HepG2 (cell line): ENCODE measurements around the gene CDC42SE2. TPM values are rescaled to one million over a fixed set of nuclear protein-coding genes. Genes with fewer than 3 reads are reported as not detected.

ENCODE experiments used
- MTA3 ChIP-seq: sonication (generic); formaldehyde crosslinking; IDR thresholded peaks from 2 replicates; pipeline ENCODE4 v1.4.0; 2020; ENCODE audit warnings: missing genetic modification reagents
- NCOA2 ChIP-seq: sonication (generic); formaldehyde crosslinking; IDR thresholded peaks from 2 replicates; pipeline ENCODE4 v1.8.0; 2022; ENCODE audit warnings: inconsistent platforms
- RAD21 ChIP-seq: fragments of 450-650 bp; formaldehyde crosslinking; IDR thresholded peaks from 2 replicates; pipeline ENCODE4 v1.5.0; 2020; ENCODE audit warnings: mild to moderate bottlenecking
- RXRB ChIP-seq: IDR thresholded peaks from 2 replicates; pipeline ENCODE4 v1.6.1; 2016; ENCODE audit warnings: borderline replicate concordance, missing genetic modification reagents, missing compliant biosample characterization
- SNAPC2 ChIP-seq: sonication (generic); formaldehyde crosslinking; IDR thresholded peaks from 2 replicates; pipeline ENCODE4 v1.8.1; 2022; ENCODE audit warnings: mild to moderate bottlenecking, missing genetic modification reagents
- SRSF4 ChIP-seq: fragments of 200-400 bp; formaldehyde crosslinking; IDR thresholded peaks from one replicate; pipeline ENCODE4 v1.6.1; 2018; ENCODE audit warnings: mild to moderate bottlenecking, low read depth, low read length, moderate library complexity; ENCODE audit not compliant: poor library complexity, severe bottlenecking
- TEAD3 ChIP-seq: optimal IDR thresholded peaks from 2 replicates; pipeline ENCODE3; 2016; ENCODE audit warnings: borderline replicate concordance
- ZFP62 ChIP-seq: sonication (generic); formaldehyde crosslinking; IDR thresholded peaks from 2 replicates; pipeline ENCODE4 v1.4.0; 2020; ENCODE audit warnings: missing genetic modification reagents
- ZNF460 ChIP-seq: sonication (generic); formaldehyde crosslinking; IDR thresholded peaks from 2 replicates; pipeline ENCODE4 v1.5.1; 2020; ENCODE audit warnings: missing genetic modification reagents, mild to moderate bottlenecking, borderline replicate concordance
- ZNF644 ChIP-seq: IDR thresholded peaks from 2 replicates; pipeline ENCODE4 v1.6.1; 2016; ENCODE audit warnings: low read depth
- polyA plus RNA-seq, 8 experiments: library from polyadenylated mRNA; depleted of rRNA in 3 of 8; stranded (reverse) in 7 of 8; unstranded in 1 of 8; fragments of >200 nt; fragmentation: Illumina TruSeq in 4 of 8; extraction: Trizol in 4 of 8; gene quantifications; 2 replicates each; pipeline versions ENCODE4 v1.2.1 to v1.2.3, GENCODE V29; 2011 to 2016; ENCODE audit warnings: low read depth in 4 of 8, missing spikeins in 1 of 8, mixed read lengths in 1 of 8; ENCODE audit not compliant: insufficient read depth in 1 of 8
- total RNA-seq, 5 experiments: library from RNA; depleted of rRNA; stranded (reverse); fragments of >200 nt; fragmentation: Illumina TruSeq; extraction: Trizol; gene quantifications; 2 replicates each; pipeline ENCODE4 v1.2.3, GENCODE V29; 2016; ENCODE audit warnings: low read depth in 1 of 5
- TF ChIP-seq, protein P1 (sequence below): sonication (generic); formaldehyde crosslinking; IDR thresholded peaks from 2 replicates; pipeline ENCODE4 v1.4.0; 2020; ENCODE audit warnings: missing genetic modification reagents, borderline replicate concordance
- TF ChIP-seq, protein P2 (sequence below): sonication (generic); formaldehyde crosslinking; IDR thresholded peaks from 2 replicates; pipeline ENCODE4 v1.5.1; 2020; ENCODE audit warnings: mild to moderate bottlenecking, moderate library complexity, missing genetic modification reagents
- TF ChIP-seq, protein P3 (sequence below): sonication (generic); formaldehyde crosslinking; IDR thresholded peaks from 2 replicates; pipeline ENCODE4 v1.8.0; 2022; ENCODE audit warnings: mild to moderate bottlenecking, missing genetic modification reagents; ENCODE audit not compliant: insufficient replicate concordance
- TF ChIP-seq, protein P4 (sequence below): sonication (generic); formaldehyde crosslinking; IDR thresholded peaks from 2 replicates; pipeline ENCODE4 v1.5.0; 2020; ENCODE audit warnings: mild to moderate bottlenecking, missing genetic modification reagents, borderline replicate concordance
- TF ChIP-seq, protein P5 (sequence below): sonication (generic); formaldehyde crosslinking; IDR thresholded peaks from 2 replicates; pipeline ENCODE4 v1.5.0; 2020; ENCODE audit warnings: mild to moderate bottlenecking, missing genetic modification reagents

The CDC42SE2 gene
- total and polyA plus RNA-seq, 2 of the 13 experiments (the other 11 are each of a cell fraction or from before 2014, with no cell fraction given): 19.6 to 25.0 TPM

DNA sequence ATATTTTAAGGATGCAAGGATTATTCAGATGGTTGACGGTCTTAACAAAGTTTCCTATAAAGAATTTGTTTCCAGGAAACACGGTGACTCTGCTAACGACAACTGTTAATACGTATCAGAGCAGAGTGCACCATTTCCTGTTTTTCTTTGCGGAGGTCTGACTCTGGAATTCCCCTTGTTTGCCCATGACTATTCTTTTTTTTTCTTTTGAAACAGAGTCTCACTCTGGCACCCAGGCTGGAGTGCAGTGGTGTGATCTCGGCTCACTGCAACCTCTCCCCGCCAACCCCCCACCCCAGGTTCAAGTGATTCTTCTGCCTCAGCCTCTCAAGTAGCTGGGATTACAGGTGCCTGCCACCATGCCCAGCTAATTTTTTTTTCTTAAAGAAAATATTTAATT lies 115.9 kb downstream of the CDC42SE2 start (continued):
- TF ChIP-seq SRSF4: no peak
- TF ChIP-seq, protein P1, sequence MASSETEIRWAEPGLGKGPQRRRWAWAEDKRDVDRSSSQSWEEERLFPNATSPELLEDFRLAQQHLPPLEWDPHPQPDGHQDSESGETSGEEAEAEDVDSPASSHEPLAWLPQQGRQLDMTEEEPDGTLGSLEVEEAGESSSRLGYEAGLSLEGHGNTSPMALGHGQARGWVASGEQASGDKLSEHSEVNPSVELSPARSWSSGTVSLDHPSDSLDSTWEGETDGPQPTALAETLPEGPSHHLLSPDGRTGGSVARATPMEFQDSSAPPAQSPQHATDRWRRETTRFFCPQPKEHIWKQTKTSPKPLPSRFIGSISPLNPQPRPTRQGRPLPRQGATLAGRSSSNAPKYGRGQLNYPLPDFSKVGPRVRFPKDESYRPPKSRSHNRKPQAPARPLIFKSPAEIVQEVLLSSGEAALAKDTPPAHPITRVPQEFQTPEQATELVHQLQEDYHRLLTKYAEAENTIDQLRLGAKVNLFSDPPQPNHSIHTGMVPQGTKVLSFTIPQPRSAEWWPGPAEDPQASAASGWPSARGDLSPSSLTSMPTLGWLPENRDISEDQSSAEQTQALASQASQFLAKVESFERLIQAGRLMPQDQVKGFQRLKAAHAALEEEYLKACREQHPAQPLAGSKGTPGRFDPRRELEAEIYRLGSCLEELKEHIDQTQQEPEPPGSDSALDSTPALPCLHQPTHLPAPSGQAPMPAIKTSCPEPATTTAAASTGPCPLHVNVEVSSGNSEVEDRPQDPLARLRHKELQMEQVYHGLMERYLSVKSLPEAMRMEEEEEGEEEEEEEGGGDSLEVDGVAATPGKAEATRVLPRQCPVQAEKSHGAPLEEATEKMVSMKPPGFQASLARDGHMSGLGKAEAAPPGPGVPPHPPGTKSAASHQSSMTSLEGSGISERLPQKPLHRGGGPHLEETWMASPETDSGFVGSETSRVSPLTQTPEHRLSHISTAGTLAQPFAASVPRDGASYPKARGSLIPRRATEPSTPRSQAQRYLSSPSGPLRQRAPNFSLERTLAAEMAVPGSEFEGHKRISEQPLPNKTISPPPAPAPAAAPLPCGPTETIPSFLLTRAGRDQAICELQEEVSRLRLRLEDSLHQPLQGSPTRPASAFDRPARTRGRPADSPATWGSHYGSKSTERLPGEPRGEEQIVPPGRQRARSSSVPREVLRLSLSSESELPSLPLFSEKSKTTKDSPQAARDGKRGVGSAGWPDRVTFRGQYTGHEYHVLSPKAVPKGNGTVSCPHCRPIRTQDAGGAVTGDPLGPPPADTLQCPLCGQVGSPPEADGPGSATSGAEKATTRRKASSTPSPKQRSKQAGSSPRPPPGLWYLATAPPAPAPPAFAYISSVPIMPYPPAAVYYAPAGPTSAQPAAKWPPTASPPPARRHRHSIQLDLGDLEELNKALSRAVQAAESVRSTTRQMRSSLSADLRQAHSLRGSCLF (CRISPR knock-in tag): no peak
- peak; percentile 62 for TF ChIP-seq NCOA2 (CRISPR knock-in tag)
- TF ChIP-seq SNAPC2 (CRISPR knock-in tag): no peak
- TF ChIP-seq RAD21 (CRISPR knock-in tag): no peak
- TF ChIP-seq TEAD3 (CRISPR knock-in tag): peak; percentile 70
- TF ChIP-seq MTA3 (CRISPR knock-in tag): no peak
- no peak for TF ChIP-seq ZFP62 (CRISPR knock-in tag)
- TF ChIP-seq, protein P2, sequence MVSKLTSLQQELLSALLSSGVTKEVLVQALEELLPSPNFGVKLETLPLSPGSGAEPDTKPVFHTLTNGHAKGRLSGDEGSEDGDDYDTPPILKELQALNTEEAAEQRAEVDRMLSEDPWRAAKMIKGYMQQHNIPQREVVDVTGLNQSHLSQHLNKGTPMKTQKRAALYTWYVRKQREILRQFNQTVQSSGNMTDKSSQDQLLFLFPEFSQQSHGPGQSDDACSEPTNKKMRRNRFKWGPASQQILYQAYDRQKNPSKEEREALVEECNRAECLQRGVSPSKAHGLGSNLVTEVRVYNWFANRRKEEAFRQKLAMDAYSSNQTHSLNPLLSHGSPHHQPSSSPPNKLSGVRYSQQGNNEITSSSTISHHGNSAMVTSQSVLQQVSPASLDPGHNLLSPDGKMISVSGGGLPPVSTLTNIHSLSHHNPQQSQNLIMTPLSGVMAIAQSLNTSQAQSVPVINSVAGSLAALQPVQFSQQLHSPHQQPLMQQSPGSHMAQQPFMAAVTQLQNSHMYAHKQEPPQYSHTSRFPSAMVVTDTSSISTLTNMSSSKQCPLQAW: no peak
- TF ChIP-seq ZNF644 (CRISPR knock-in tag): peak; percentile 34; the same call in 1 of the 2 replicates
- TF ChIP-seq, protein P3, sequence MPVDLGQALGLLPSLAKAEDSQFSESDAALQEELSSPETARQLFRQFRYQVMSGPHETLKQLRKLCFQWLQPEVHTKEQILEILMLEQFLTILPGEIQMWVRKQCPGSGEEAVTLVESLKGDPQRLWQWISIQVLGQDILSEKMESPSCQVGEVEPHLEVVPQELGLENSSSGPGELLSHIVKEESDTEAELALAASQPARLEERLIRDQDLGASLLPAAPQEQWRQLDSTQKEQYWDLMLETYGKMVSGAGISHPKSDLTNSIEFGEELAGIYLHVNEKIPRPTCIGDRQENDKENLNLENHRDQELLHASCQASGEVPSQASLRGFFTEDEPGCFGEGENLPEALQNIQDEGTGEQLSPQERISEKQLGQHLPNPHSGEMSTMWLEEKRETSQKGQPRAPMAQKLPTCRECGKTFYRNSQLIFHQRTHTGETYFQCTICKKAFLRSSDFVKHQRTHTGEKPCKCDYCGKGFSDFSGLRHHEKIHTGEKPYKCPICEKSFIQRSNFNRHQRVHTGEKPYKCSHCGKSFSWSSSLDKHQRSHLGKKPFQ (CRISPR knock-in tag): peak; percentile 86
- TF ChIP-seq ZNF460 (CRISPR knock-in tag): peak; percentile 83; the same call in 1 of the 2 replicates
- TF ChIP-seq, protein P4, sequence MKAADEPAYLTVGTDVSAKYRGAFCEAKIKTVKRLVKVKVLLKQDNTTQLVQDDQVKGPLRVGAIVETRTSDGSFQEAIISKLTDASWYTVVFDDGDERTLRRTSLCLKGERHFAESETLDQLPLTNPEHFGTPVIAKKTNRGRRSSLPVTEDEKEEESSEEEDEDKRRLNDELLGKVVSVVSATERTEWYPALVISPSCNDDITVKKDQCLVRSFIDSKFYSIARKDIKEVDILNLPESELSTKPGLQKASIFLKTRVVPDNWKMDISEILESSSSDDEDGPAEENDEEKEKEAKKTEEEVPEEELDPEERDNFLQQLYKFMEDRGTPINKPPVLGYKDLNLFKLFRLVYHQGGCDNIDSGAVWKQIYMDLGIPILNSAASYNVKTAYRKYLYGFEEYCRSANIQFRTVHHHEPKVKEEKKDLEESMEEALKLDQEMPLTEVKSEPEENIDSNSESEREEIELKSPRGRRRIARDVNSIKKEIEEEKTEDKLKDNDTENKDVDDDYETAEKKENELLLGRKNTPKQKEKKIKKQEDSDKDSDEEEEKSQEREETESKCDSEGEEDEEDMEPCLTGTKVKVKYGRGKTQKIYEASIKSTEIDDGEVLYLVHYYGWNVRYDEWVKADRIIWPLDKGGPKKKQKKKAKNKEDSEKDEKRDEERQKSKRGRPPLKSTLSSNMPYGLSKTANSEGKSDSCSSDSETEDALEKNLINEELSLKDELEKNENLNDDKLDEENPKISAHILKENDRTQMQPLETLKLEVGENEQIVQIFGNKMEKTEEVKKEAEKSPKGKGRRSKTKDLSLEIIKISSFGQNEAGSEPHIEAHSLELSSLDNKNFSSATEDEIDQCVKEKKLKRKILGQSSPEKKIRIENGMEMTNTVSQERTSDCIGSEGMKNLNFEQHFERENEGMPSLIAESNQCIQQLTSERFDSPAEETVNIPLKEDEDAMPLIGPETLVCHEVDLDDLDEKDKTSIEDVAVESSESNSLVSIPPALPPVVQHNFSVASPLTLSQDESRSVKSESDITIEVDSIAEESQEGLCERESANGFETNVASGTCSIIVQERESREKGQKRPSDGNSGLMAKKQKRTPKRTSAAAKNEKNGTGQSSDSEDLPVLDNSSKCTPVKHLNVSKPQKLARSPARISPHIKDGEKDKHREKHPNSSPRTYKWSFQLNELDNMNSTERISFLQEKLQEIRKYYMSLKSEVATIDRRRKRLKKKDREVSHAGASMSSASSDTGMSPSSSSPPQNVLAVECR (CRISPR knock-in tag): no peak; the same call in 1 of the 2 replicates
- TF ChIP-seq RXRB (CRISPR knock-in tag): peak; percentile 31; the same call in 1 of the 2 replicates
- TF ChIP-seq, protein P5, sequence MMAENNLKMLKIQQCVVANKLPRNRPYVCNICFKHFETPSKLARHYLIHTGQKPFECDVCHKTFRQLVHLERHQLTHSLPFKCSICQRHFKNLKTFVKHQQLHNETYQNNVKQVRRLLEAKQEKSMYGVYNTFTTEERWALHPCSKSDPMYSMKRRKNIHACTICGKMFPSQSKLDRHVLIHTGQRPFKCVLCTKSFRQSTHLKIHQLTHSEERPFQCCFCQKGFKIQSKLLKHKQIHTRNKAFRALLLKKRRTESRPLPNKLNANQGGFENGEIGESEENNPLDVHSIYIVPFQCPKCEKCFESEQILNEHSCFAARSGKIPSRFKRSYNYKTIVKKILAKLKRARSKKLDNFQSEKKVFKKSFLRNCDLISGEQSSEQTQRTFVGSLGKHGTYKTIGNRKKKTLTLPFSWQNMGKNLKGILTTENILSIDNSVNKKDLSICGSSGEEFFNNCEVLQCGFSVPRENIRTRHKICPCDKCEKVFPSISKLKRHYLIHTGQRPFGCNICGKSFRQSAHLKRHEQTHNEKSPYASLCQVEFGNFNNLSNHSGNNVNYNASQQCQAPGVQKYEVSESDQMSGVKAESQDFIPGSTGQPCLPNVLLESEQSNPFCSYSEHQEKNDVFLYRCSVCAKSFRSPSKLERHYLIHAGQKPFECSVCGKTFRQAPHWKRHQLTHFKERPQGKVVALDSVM (CRISPR knock-in tag): no peak
